OCI-M2 (cell line): Measurements from ENCODE around the gene LHFPL2.
"Not testable (repeated sequence)": the region's sequence is repeated elsewhere in the genome, so short reads cannot be mapped to it uniquely, and the experiment has no call there.

Source experiments
- DNase-seq: peaks from one replicate; lab custom pipeline; 2025; ENCODE audit not compliant: unreplicated experiment; lab: John Stamatoyannopoulos, UW

LHFPL2 gene

GRCh38 chr5:78473751-78474150, 174.8 kb downstream of the LHFPL2 start:
- DNase-seq = no peak

GRCh38 chr5:78472469-78473106, 176.0 kb downstream of the LHFPL2 start:
- DNase-seq = no peak

- DNase-seq = no peak
Measured at GRCh38 chr5:78471896-78472295, 176.7 kb downstream of the LHFPL2 start.

GRCh38 chr5:78467752-78468357, 180.7 kb downstream of the LHFPL2 start:
- no peak for DNase-seq

GRCh38 chr5:78467140-78467539, 181.4 kb downstream of the LHFPL2 start:
- no peak for DNase-seq

- DNase-seq = no peak
Measured at GRCh38 chr5:78458843-78459242, 189.7 kb downstream of the LHFPL2 start.

GRCh38 chr5:78457507-78457906, 191.1 kb downstream of the LHFPL2 start:
- not testable (repeated sequence) for DNase-seq

- no peak for DNase-seq
Measured at GRCh38 chr5:78449103-78449502, 199.5 kb downstream of the LHFPL2 start.

GRCh38 chr5:78447775-78448424, 200.7 kb downstream of the LHFPL2 start:
- no peak for DNase-seq
